HG03139 (cell line): ENCODE results near the gene NSD1.
"Not testable (repeated sequence)": the region's sequence is repeated elsewhere in the genome, so short reads cannot be mapped to it uniquely, and the experiment has no call there.

Experiments
- ATAC-seq: cut with Tn5 transposase; IDR thresholded peaks from one replicate; pipeline ENCODE4 v1.9.1; 2021; ENCODE audit not compliant: unreplicated experiment

Gene NSD1

GRCh38 chr5:177126771-177127170 lies 6.8 kb upstream of the NSD1 start:
- no peak for ATAC-seq

GRCh38 chr5:177128551-177128981 lies 5.0 kb upstream of the NSD1 start:
- ATAC-seq = no peak

GRCh38 chr5:177130211-177131018 lies 3.2 kb upstream of the NSD1 start:
- no peak for ATAC-seq

- ATAC-seq = no peak
Measured at GRCh38 chr5:177131019-177131320, 2.6 kb upstream of the NSD1 start.

GRCh38 chr5:177131352-177132135 lies 2.0 kb upstream of the NSD1 start:
- no peak for ATAC-seq

GRCh38 chr5:177132136-177133095 lies 1.2 kb upstream of the NSD1 start:
- ATAC-seq = no peak

GRCh38 chr5:177133853-177134696 lies 502 bp downstream of the NSD1 start:
- ATAC-seq = peak; percentile 30

- ATAC-seq = no peak
Measured at GRCh38 chr5:177134697-177135225, 1.2 kb downstream of the NSD1 start.

- ATAC-seq = no peak
Measured at GRCh38 chr5:177140312-177140711, 6.7 kb downstream of the NSD1 start.

GRCh38 chr5:177141496-177141895 lies 7.9 kb downstream of the NSD1 start:
- ATAC-seq = no peak

GRCh38 chr5:177142098-177142611 lies 8.6 kb downstream of the NSD1 start:
- ATAC-seq = no peak

GRCh38 chr5:177142778-177143177 lies 9.2 kb downstream of the NSD1 start:
- ATAC-seq = no peak

- no peak for ATAC-seq
Measured at GRCh38 chr5:177146891-177147638, 13.5 kb downstream of the NSD1 start.

- ATAC-seq = not testable (repeated sequence)
Measured at GRCh38 chr5:177150061-177150460, 16.5 kb downstream of the NSD1 start.

- no peak for ATAC-seq
Measured at GRCh38 chr5:177154003-177154643, 20.6 kb downstream of the NSD1 start.

GRCh38 chr5:177162379-177162778 lies 28.8 kb downstream of the NSD1 start:
- no peak for ATAC-seq

GRCh38 chr5:177163500-177163899 lies 29.9 kb downstream of the NSD1 start:
- ATAC-seq = no peak

- ATAC-seq = no peak
Measured at GRCh38 chr5:177169271-177169670, 35.7 kb downstream of the NSD1 start.

GRCh38 chr5:177171961-177172360 lies 38.4 kb downstream of the NSD1 start:
- ATAC-seq = no peak
